Measurements from ENCODE around the gene ZNF32.

The ZNF32 gene

GRCh38 chr10:43671659-43672531 is 23.2 kb upstream of the ZNF32 start:
- Mint-ChIP-seq H3K4me1 (peaks cover 14% of the 10 kb centered on the region), H3K36me3 (ENCODE audit: low read depth) (no peaks in the 10 kb centered on the region), H3K27ac (peak overlapping the region; percentile 25 to 82 (median 81)), H3K27me3 (ENCODE audit: low read depth) (peaks cover 16% of the 10 kb centered on the region), H3K9me3 (peaks cover 6% of the 10 kb centered on the region), H3K4me3 (peak overlapping the region in 1 of 3 experiments; percentile 13)
- peak; percentile 77 to 90 (median 78) for TF ChIP-seq CTCF (IDR thresholded peaks at IDR 0.05; ENCODE audit: unreplicated experiment in 3 of 3)

GRCh38 chr10:43669386-43669785 is 20.7 kb upstream of the ZNF32 start:
- no peak overlapping the region for H3K4me3 Mint-ChIP-seq
- H3K27ac Mint-ChIP-seq, result no peak overlapping the region
- peaks cover 3% of the 10 kb centered on the region for H3K9me3 Mint-ChIP-seq
- H3K36me3 Mint-ChIP-seq (ENCODE audit: low read depth), result no peaks in the 10 kb centered on the region
- peaks cover 11% of the 10 kb centered on the region for H3K4me1 Mint-ChIP-seq
- TF ChIP-seq CTCF (IDR thresholded peaks at IDR 0.05; ENCODE audit: unreplicated experiment in 3 of 3), result no peak
- H3K27me3 Mint-ChIP-seq (ENCODE audit: low read depth), result peaks cover 22% of the 10 kb centered on the region

GRCh38 chr10:43667761-43668386 is 19.2 kb upstream of the ZNF32 start:
- H3K27ac Mint-ChIP-seq, result peak overlapping the region in 1 of 3 experiments; percentile 50
- H3K27me3 Mint-ChIP-seq (ENCODE audit: low read depth), result peaks cover 22% of the 10 kb centered on the region
- no peak overlapping the region for H3K4me3 Mint-ChIP-seq
- no peaks in the 10 kb centered on the region for H3K36me3 Mint-ChIP-seq (ENCODE audit: low read depth)
- H3K9me3 Mint-ChIP-seq, result peaks cover 3% of the 10 kb centered on the region
- no peak for TF ChIP-seq CTCF (IDR thresholded peaks at IDR 0.05; ENCODE audit: unreplicated experiment in 3 of 3)
- peaks cover 4% of the 10 kb centered on the region for H3K4me1 Mint-ChIP-seq

GRCh38 chr10:43667317-43667731 is 18.6 kb upstream of the ZNF32 start:
- peaks cover 3% of the 10 kb centered on the region for H3K9me3 Mint-ChIP-seq
- H3K4me3 Mint-ChIP-seq, result no peak overlapping the region
- peak in 2 of 3 experiments; percentile 18 to 39 for TF ChIP-seq CTCF (IDR thresholded peaks at IDR 0.05; ENCODE audit: unreplicated experiment in 3 of 3)
- H3K36me3 Mint-ChIP-seq (ENCODE audit: low read depth), result no peaks in the 10 kb centered on the region
- peaks cover 3% of the 10 kb centered on the region for H3K4me1 Mint-ChIP-seq
- peaks cover 22% of the 10 kb centered on the region for H3K27me3 Mint-ChIP-seq (ENCODE audit: low read depth)
- no peak overlapping the region for H3K27ac Mint-ChIP-seq

GRCh38 chr10:43666552-43666951 is 17.9 kb upstream of the ZNF32 start:
- Mint-ChIP-seq H3K36me3 (ENCODE audit: low read depth) (no peaks in the 10 kb centered on the region), H3K27ac (no peak overlapping the region), H3K9me3 (peaks cover 3% of the 10 kb centered on the region), H3K27me3 (ENCODE audit: low read depth) (peaks cover 20% of the 10 kb centered on the region), H3K4me3 (no peak overlapping the region), H3K4me1 (no peaks in the 10 kb centered on the region)
- no peak for TF ChIP-seq CTCF (IDR thresholded peaks at IDR 0.05; ENCODE audit: unreplicated experiment in 3 of 3)

All from nephron (organoid).